ENCODE results near the gene B9D1.

DNA sequence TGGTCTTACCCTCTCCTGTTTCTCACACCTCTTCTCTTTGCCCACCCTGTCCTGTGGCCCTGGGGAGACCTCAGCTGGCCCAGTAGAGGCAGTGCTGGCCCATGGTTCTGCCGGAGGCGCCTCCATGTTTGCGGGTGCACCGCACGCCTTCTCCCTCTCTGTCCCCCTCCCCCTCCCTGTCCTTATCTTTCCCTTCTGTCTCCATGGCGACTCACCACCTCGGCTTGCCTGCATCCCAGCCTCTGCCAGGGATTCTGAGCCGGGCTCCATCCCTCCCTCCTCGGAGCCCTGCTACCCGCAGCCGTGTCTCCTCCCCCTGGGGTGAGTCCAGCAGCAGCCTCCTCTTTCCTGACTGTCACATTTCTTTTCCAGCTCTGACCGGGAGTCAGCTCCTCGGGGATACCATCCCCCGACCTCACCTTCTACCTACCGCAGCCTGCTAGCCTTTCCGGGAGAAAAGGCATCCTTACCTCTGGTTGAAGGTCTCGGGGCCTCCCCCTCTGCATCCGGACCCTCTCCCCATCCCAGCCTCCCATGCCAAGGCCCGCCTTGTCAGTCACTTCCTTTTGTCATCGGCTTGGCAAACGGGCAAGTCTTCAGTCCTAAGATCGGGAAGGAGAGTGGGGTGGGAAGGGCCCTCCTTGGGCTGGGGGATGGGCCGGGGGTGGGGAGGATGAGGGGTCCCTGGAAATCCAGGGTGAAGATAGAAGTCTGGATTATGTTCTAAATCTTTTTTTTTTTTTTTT is 48.5 kb upstream of the B9D1 start, which contains the start of gene RNF112:
- TF ChIP-seq, protein P1, sequence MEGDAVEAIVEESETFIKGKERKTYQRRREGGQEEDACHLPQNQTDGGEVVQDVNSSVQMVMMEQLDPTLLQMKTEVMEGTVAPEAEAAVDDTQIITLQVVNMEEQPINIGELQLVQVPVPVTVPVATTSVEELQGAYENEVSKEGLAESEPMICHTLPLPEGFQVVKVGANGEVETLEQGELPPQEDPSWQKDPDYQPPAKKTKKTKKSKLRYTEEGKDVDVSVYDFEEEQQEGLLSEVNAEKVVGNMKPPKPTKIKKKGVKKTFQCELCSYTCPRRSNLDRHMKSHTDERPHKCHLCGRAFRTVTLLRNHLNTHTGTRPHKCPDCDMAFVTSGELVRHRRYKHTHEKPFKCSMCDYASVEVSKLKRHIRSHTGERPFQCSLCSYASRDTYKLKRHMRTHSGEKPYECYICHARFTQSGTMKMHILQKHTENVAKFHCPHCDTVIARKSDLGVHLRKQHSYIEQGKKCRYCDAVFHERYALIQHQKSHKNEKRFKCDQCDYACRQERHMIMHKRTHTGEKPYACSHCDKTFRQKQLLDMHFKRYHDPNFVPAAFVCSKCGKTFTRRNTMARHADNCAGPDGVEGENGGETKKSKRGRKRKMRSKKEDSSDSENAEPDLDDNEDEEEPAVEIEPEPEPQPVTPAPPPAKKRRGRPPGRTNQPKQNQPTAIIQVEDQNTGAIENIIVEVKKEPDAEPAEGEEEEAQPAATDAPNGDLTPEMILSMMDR (IDR thresholded peaks at IDR 0.05; ENCODE audit: low read depth, low read length, poor library complexity, severe bottlenecking): no peak
- TF ChIP-seq EZH2phosphoT487 (IDR thresholded peaks at IDR 0.05; ENCODE audit: borderline replicate concordance, low read length): no peak
